ENCODE measurements around the gene SECISBP2. TPM values are rescaled to one million over a fixed set of nuclear protein-coding genes. Genes with fewer than 3 reads are reported as not detected.
"Not testable (repeated sequence)": the region's sequence is repeated elsewhere in the genome, so short reads cannot be mapped to it uniquely, and the experiment has no call there.

SECISBP2 gene
- total RNA-seq, 1 donor from 2014 or later = 23.1 TPM

DNA sequence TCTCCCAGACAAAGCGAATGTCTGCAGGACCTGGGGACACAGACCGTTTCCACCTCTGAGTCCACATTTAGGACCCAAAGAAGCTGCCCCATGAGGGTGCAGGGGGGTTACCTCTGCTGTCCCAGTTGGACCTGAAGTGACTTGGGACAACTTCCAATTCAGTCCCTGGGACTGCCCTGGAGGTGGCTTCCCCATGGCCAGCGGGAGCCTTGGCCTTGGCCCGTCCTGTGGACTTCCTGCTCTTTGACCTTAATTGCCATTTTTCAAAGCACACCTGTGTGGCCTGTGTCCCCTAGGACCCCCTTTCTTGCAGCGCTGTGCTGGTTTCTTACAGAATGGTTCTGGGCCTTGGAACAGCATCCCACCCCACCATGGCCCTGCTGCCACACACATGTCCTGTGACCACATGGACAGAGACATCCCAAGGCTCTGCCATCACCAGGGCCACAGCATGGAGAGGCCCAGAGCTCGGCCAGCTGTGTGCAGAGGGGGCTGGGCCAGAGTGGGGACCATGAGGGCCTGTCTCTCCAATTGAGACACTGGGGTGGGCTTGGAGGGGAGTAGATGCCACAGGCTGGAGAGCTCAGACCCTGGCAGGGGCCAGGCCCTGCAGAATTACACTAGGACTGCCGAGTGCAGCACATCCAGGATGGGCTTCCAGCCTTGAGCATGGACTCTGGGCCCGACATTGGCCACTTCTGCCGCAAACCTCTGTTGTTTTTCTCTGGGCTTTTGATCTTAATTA, 45.8 kb downstream of the SECISBP2 start:
- no peak for DNase-seq (ENCODE audit: low read depth, low spot score)

DNA sequence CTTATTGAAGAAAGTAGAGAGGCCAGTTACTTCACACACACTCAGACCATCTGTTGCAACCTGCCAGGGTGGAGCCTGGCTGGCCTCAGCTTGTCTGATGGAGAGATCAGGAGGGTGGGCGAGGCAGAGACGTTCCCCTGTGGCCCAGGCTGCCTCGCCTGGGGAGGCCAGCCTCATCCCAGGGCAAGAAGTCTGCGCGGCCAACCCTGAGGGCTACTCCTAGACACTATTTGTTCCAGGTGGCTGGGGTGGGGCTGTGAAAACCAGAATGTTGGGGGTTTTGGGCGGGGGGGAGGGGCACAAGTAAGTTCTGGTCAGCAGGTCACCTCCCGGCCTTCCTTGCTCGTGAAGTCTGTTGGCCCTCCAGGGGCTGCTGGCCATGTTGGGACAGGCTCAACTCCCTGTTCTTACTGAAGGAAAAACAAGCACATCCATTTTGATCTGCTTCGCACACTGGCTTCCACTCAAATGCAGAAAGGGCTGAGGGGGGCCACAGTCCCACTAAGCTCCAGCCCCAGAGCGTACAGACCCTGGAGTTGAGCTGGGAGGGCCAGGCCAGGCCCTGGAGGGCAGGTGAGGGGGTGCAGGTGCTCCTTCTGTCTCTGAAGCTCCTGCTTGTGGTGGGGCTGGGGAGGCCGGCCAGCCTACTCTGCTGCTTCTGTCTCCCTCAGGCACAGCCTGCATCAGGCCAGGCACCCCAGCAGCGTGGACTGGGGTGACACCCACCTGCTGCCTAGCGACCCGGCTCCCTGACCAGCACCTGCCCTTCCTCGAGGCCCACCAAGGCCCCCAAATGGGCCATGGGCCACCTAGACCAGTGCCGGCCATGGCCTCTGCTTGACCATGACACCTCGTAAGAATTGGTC, 46.6 kb downstream of the SECISBP2 start:
- DNase-seq (ENCODE audit: low read depth, low spot score) = no peak

DNA sequence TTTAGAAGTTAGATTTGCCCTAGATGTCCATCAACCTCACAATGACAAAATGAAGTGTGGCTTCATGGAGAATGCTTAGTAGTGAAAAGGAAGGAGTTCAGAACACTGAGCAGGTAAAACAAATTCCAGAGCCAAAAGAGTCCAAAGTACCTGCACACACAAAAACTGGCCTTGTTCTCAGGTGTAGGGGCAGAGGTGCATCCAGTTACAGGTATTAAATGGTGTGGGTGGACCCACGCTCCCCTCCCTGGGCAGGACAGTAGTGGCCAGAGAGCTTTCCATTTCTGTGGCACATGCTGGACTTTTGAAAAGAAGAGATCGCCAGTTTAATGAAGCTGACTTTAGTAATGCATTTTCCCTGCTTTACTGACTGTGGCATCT, 47.2 kb downstream of the SECISBP2 start:
- no peak for DNase-seq (ENCODE audit: low read depth, low spot score)

DNA sequence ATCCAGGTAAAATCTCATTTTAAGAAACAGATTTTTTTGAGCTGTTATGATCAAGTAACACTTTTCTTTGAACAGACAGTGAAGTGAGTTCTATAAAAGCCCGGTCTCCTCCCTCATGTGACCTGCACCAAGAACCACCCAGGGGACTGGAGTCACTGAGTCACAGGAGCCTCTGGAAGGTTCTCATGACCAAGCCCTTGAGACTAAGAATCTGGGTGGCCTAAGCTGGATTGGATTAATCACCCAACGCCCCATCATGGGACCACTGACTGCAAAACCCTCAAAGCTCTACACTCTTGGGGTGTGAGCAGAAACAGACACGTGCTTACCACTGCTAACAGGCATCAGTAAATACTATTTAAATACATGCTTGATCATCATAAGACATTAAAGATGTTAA, 48.4 kb downstream of the SECISBP2 start:
- DNase-seq (ENCODE audit: low read depth, low spot score) = no peak

DNA sequence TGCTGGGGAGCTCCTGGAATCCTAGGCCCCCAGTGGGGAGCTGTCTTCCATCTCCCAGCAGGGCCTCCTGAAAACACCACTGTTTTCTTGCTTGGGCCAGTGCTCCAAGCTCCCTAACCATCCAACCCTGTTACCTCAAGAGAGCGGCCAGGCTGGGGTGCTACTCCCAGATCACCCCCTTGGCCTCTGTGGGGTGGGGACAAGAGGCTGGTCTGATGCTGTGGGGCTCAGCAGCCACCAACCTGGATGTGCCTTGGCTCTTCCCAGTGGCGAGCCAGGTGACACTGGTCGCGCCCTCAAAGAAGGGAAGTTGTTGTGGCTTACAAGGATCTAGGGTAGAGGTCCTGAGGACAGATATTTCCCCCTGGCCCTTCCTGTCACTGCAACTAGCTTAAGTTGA, 49.0 kb downstream of the SECISBP2 start:
- DNase-seq (ENCODE audit: low read depth, low spot score) = no peak

DNA sequence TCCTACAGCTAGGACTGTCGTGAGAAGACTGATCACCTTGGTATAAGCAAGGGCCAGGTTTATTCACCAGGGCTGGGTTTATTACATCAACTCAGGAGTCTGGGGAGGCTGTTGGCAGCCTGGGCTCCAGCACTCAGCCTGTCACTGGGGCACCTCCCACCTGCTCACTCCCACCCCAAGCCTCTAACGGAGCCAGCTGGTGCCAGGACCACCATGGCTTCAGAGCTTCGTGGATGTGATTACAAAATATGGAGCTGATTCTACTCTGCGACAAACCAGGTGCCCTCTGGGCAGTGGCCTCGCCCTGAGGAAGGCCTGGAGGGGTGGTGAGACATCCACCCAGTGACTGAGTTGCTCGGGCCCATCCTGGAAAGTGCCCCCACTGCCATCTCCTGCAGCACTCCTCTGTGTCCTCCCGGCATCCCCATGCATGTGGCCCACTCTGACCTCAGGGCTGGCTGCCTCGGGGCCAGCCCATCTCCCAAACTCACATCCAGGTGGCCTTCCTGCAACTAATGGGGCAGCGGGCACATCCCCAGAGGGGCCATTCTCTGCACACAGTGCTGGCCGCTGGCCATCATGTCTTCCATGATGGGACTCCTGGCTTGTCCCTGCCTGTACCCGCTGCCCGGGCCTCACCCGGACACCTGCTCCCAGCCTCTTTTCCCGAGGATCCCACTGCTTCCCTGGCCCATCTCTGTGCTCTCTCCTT, 49.6 kb downstream of the SECISBP2 start:
- no peak for DNase-seq (ENCODE audit: low read depth, low spot score)

DNA sequence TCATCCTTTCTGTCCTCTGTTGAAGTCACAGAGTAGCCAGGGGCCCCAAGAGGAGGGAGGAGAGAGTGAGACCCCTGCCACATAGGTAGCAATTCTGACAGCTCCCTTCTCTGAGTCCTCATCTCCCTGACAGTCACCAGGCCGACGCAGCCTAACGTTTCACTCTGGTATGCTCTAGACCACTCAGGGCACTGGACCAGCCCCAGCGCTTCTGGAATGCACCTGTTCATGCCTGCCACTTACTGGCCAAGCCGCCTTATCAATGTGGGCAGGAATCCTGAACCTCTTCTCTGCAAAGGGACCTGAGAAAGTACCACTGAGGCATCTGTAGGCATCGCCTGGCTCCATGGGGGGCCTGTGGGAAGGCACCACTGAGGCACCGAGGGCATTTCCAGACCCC, 50.2 kb downstream of the SECISBP2 start:
- no peak for DNase-seq (ENCODE audit: low read depth, low spot score)

DNA sequence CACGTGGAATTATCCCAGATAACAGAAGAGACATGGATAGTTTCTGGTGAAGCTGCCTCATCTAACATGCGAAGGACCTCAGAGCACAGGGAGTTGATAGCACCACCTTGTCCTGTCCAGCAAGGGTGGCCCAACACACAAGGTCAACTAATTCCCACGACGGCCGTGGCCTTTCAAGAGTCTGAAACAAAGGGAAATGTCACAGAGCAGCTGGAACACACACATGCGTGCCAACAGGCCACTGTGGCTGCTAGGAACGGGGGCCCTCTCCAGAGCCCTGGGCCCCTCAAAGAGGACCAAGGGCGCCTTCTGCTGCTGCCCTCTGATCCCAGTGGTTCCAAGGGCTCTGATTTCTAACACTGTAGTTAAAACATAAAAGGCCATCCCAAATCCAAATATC, 50.7 kb downstream of the SECISBP2 start:
- DNase-seq (ENCODE audit: low read depth, low spot score) = no peak

DNA sequence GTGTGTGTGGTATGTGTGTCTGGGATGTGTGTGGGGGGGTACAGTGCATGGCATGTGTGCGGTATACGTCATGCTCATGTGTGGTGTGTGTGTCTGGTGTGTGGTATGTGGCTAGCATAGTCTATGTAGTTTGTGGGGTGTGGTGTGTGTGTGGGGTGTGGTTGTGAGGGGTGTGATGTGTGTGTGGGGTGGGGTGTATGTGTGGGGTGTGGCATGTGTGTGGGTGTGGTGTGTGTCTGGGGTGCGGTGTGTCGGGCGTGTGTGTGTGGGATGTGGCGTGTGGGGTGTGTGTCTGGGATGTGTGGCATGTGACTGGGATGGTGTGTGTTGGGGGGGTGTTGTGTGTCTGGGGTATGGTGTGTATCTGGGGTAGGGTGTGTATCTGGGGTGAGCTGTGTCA, 52.3 kb downstream of the SECISBP2 start:
- DNase-seq (ENCODE audit: low read depth, low spot score) = no peak

DNA sequence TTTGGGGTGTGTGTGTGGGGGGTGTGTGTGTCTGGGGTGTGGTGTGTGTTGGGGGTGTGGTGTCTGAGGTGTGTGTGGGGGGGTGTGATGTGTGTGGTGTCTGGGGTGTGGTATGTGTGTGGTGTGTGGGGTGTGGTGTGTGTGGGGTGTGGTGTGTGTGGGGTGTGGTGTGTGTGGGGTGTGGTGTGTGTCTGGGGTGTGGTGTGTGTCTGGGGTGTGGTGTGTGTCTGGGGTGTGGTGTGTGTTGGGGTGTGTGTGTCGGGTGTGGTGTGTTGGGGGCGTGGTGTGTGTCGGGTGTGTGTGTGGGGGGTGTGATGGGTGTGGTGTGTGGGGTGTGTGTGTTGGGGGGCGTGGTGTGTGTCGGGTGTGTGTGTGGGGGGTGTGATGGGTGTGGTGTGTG, 53.5 kb downstream of the SECISBP2 start:
- not testable (repeated sequence) for DNase-seq (ENCODE audit: low read depth, low spot score)

DNA sequence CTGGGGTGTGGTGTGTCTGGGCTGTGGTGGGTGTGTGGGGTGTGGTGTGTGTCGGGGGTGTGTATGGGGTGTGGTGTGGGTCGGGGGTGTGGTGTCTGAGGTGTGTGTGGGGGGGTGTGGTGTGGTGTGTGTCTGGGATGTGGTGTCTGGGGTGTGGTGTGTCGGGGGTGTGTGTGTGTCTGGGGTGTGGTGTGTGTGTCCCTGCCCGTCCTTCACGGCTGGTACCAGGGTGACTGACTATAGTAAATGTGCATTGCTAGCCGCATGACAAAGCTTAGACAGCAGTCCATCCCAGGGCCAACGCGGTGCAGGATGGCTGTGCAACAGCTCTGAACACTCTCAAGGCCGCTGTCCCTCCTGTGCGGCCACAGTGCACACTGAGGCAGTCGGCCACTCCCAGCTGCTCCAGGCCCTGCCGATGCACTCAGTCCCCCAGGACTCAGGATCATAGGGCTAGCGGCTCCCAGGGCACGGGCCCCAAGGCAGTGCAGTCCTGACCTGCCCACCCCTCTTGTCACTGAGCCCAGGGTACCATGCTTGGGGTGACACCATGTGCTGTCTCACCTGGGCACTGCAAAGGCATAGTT, 54.0 kb downstream of the SECISBP2 start:
- no peak for DNase-seq (ENCODE audit: low read depth, low spot score)

DNA sequence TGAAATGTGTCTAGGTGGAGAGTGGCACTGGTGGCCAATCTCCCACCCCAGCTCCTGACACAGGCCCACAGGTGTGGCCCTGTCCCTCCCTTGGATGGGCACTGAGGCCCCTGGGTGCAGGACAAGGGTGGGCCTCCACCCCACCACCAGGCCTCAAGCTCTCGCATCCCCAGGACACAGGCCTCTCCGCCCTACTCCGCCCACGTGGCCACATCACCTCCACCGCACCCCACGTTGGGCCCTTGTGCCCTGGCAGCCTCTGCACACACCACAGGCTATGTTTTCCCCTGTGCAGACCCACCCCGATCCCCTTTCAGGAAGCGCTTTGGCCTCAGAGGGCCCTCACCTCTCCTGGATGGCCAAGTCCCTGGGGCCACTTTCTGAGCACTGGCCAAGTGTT, 54.7 kb downstream of the SECISBP2 start:
- DNase-seq (ENCODE audit: low read depth, low spot score) = no peak

DNA sequence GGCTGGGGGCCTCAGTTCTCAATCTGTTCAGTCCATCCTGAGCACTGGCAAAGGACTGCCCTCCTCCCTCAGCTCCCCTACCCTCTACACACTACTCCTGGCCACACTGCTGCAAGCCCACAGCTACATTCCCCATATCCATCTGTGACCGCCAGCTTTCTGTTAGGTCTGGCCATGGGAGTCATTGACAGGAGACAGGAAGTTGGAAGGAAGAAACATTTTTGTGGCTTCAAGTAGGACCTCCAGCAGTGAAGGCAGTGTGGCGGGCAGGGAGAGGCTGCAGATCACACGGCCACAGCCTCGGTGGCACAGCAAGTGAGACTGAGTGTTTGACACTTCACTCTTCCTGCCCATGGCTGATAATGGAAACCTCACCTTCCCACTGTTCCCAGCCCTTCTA, 55.9 kb downstream of the SECISBP2 start:
- DNase-seq (ENCODE audit: low read depth, low spot score) = no peak

DNA sequence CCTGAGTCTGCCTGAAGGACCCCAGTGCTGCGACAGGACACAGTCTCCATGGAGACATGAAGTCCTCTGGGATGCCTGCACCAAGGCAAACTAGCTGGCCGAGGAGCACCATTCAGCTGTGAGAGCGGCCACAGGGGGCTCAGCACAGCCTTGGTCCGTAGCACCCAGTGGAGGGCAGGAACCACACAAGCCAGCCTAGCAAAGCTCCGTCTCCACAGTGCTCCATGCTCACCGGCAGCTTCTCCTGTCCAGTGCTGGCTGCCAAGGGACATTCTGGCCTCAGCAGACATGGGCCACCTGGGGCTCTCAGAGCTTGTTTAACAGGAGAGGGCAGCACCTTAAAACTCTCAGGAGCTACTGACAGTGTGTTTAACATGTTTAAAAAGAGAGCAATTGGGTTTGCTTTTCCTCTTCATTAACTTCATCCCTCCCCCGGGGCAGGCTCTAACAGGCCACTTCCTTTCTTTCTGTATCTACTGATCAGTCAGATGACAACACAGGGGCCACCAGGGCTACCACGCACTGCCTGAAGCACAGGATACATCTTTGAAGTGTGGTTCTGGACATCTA, 57.0 kb downstream of the SECISBP2 start:
- no peak for DNase-seq (ENCODE audit: low read depth, low spot score)

DNA sequence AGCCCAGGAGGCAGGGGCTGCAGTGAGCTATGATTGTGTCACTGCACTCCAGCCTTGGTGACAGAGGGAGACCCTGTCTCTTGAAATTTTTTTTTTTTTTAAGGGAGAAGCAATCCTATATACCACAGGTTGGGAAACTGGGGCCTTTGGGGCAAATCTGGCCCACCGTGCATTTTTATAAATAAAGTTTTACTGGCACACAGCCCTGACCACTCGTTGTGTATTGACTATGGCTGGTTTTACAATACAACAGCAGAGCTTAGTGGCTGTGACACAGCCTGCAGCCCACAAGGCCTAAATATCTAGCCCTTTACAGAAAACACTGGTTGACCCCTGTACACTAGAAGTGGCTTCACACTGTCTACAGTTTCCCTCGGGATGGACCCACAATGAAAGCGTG, 58.0 kb downstream of the SECISBP2 start:
- no peak for DNase-seq (ENCODE audit: low read depth, low spot score)

DNA sequence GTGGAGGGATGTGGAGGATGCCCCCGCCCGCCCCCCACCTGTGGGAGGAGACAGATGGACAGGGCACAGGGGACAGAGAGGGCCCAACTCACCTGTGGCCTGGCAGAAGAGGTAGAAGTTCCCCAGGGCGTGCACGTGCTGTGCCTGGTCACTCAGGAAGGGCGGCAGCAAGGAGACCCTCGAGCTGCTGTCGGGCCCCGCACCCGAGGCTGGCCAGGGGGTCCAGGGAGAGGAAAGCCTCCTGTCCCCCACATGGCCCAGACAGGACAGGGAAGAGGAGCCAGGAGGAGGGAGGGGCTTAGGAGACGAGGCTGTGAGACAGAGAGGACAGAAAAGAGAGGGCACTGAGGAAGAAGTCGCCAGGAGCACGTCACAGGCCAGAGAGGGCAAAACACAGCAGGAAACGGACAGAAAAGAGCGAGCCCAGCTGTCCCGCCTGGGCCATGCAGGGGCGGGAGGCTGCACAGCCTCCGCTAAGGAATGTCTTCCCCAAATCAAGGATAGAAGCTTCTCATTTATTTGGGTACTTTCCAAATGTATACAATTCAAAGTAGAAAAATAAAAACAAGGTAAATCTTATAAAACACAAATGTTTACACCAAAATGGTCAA, 58.5 kb downstream of the SECISBP2 start:
- no peak for DNase-seq (ENCODE audit: low read depth, low spot score)

DNA sequence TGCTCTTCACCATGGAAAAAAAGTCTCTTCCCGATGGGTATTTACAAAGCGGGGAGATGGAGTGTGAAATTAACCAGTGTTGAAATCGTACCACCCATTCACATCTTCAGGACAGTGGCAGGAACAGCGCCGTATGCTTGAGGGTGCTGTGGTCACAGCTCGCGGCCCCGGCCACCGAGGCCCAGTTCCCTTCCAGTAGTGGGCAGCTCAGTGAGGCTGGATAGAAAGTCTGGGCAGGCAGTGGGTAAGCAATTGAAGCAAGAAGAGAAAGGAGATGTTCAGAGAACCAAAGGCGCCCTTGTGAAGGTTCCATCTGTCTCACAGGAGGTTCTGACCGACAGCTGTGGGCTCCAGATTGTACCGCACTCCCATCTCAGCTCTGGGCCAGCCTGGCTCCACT, 59.1 kb downstream of the SECISBP2 start:
- DNase-seq (ENCODE audit: low read depth, low spot score) = no peak

DNA sequence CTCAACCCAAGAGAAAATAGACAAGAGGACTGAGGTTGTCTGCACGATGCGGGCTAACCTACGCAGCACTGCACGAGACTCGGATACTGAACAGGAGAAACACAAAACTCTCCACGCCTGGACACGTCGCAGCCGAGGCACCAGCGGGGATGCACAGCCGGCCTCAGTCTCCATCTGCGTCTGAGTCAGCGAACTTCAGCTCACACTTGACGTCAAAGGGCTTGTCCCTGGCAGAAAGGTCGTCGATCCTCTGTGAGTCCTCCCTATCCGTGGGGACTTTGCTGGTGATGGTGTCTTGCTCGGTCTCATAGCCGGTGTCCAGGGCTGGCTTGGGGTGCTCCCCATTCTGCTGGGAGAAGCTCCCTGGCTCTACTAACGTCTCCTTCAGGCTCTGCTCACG, 60.2 kb downstream of the SECISBP2 start:
- DNase-seq (ENCODE audit: low read depth, low spot score) = no peak

DNA sequence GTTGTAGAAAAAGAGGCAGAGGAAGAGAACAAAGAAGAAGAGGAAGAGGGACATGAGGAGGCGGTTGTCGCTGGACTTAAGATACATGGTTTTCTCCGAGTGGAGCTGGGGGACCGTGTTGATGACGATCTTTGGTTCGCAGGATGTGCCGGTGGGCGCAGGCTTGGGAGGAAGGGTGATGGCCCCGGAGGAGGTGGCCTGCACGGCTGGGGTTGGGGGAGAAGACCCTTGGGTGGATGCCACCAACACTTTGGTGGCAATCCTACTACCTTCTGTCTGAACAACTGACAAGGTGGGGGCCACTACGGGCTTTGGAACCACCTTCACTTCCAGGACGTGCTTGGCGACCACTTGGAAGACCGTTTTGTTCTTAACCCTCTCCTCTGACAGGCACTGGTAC, 60.7 kb downstream of the SECISBP2 start:
- DNase-seq (ENCODE audit: low read depth, low spot score) = no peak

DNA sequence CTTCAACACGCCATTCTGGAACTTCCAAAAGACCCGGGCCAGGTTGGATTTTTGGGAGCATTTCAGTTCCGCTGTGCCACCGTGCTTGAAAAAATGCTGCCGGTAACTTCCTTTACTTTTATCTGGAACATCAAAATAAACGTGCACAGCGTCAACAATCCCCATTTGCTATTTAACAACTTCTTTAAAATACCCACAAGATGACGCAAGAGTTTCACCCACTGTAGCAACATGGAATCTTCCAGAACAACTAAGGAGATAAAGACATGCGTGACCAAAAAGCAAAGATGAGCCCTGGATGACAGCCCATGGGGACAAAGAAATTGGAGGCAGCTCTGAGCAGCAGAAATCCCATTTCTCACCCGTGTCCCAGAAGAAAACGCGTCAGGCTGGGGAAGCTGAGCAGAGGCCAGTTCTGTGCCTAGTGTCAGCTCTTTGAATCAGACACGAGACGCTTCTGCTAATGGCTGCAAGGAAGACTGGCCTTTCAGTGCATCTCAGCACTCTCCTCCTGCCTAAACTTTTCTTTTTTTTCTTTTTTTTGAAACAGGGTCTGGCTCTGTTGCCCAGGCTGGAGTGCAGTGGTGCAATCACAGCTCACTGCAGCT, 61.3 kb downstream of the SECISBP2 start:
- no peak for DNase-seq (ENCODE audit: low read depth, low spot score)

Measured in pulmonary artery endothelial cell (primary cell).